Adipose tissue (tissue), 3 donors: ENCODE results near the gene FGF18. TPM values are rescaled to one million over a fixed set of nuclear protein-coding genes. Genes with fewer than 3 reads are reported as not detected.
"Not testable (repeated sequence)": the region's sequence is repeated elsewhere in the genome, so short reads cannot be mapped to it uniquely, and the experiment has no call there.

Source experiments
- H3K27ac ChIP-seq: one replicate; pipeline ENCODE4 v1.5.1; 2013; ENCODE audit warnings: low read depth, low read length
- WGBS, 3 donors: extraction: QIAGEN DNeasy Blood & Tissue Kit; methylation state at CpG; one replicate each; pipeline ENCODE4 v1.1.7; 2013; 5-methylcytosine and 5-hydroxymethylcytosine counted together
- polyA plus RNA-seq, 3 donors: library from polyadenylated mRNA; stranded (reverse); fragments of 200-250 nt; gene quantifications; one replicate each; pipeline ENCODE4 v1.2.3, GENCODE V29; 2013
- donor health status: healthy with polysubstance abuse.
- donor health status: Bipolar disorder and iron deficiency.
- donor health status: healthy.

Gene FGF18
- polyA plus RNA-seq, 3 donors, result 0.24 to 5.1 (median 1.6) TPM

DNA sequence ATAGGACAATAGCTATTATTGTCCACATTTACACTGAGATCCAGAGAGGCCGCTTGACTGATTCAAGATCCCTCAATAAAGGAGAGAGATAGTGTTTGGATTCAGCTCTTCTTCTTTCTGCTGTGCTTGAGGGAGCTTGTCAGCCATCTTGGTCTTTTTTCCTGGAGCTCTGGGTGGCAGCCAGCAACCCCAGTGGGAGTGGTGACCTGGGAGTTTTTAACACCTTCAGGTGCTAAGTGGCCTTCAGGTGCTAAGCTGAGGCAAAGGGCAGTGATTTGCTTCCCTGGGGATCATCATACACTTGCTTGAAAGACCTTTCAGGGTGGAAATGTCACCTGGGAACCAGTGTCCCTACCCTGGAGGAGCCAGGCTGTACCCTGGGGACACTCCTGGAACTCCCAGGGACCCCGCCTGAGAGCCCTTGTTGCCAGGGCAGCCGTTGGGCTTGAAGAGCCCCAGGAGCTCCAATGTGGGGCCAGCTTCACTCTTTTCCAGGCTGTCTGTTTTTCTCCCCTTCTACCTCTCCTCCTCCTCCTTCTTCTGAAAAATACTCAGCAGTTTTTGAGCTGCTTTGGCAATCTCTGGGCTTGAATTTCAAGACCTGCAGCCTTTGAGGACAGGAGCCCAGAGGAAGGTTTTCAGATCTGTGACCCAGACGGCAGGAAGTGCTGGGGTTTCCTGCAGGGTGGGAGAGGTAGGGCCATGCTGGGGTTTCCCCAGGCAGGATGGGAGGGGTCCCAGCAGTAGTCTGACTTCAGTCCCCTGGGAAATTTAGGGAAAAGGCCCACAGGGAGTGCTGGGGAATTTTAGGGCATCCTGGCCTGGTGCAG is 59.7 kb downstream of the FGF18 start:
- WGBS, 3 donors, result 68 to 76% (median 71%) methylated on average over 4 of the region's 4 CpGs
- H3K27ac ChIP-seq, result no peak overlapping the region

DNA sequence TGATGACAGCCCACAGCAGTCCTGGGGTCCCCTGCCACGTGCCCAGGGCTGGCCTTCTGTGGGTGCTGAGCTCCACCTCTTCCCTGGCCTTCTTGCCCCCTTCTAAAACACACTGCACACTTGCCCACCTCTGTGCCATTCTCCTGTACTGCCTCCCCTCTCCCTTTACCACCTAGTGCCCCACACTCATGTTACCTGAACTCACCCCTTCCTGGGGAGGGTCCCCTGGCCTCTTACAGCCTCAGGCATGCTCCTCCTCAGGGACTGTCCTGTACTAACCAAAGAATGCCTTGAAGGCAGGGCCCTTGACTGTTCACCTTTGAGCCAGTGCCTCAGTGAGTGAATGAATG is 60.3 kb downstream of the FGF18 start:
- H3K27ac ChIP-seq, result no peak overlapping the region
- 55 to 78% (median 75%) methylated on average over 1 of the region's 1 CpG for WGBS, 3 donors

DNA sequence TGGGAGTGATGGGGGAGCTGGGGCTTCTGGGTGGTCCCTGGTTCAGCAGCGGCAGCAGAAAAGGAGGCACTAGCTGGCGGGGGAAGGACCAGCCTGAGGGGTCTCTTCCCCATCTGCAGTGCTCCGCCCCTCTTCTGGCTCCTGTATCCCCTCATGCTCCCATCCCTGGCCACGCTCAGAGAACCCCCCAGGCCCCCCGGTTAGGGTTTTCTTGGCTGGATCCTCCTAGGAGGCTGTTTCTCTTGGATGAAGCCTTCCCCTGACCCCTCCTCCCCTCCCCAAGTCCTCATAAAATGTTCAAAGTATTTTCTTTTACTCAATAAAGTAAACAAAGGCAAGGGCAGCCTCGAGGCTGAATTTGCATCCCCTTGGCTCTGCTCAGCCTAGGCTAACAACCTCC is 60.8 kb downstream of the FGF18 start:
- 70 to 84% (median 82%) methylated on average over 5 to 6 of the region's 6 CpGs for WGBS, 3 donors
- no peak overlapping the region for H3K27ac ChIP-seq

DNA sequence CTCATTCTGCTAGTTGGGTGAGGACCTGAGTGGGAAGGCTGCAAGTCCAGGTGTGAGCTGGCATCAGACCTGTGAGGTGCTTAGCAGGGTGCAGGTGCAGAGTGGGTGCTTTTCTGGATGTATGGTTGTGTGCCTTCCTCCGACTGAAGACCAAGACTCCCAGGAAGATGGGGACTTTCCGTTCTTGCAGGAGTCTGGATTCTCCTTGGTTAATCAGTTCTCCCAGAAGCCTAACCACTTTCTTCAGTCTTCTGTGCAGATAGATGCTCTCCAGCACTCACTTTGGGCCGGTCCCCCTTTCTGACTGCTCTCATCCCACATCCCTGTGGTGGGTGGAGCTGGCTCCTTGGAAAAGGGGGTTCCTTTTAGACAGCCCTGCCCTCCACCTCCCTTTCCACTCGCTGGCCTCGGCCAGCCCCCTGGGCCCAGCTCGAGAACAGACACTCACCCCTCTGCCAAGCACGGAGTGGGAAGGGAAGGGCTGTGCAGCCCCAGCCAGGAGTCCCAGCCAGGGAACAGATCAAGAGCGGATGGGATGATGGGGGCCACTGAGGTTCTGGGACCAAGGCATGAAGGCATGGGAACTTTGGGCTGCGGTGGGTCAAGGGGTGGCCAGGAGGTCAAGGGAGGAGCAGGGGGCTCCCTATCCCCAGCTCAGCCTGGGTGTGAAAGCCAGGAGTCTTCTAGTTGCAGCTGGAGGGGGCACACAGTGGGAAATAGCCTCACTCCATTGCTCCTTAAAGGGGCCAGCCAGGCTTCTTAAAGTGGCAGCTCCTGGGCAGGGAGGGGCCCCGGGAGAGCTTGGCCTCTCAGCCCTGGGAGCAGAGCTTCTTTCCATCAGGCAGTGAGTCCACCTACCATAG is 62.4 kb downstream of the FGF18 start:
- no peak overlapping the region for H3K27ac ChIP-seq
- 61 to 75% (median 66%) methylated on average over 10 of the region's 10 CpGs for WGBS, 3 donors

DNA sequence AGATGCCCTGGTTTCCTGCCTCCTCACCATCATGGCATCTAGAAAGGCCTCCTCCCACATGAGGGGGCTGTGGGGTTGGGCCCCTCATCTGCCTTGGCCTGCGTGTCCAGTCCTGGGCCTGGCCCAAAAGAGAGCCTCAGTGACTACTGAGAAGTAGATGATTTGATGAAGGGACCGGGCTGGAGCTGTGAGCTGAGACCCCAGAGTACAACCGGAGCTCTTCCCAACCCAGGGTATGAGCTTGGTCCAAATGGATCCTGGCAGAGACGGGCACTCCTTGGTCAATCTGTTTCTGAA is 62.9 kb downstream of the FGF18 start:
- no peak overlapping the region for H3K27ac ChIP-seq
- 75 to 90% (median 90%) methylated on average over 4 of the region's 4 CpGs for WGBS, 3 donors

DNA sequence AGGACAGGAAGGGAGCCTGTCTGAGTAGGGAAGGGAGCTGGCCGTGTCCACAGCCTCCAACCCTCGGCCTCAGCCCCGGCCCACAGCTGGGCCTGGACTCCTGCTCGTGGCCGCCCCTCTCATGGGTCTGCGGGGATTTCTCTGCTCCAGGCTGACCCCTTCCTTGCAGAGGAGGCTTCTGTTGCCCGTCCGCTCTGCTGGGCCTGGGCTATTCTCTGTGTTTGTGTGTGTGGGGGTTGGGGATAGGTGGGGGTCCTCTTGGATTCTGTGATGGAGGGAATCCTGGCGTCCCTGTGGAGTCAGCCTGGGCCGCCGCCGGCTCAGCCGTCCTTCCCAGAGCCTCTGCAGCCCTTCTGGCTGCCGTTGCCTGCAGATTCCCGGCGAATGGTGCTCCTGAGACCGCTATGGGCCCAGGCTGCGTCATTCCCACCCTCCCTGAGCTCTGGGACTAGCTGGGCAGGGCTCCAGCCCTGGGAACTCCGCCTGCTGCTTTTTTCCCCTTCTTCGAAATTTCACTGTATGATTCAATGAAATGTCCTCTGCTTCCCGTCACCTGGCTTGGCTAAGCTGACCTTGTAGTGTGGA is 64.2 kb downstream of the FGF18 start:
- no peak overlapping the region for H3K27ac ChIP-seq
- WGBS, 3 donors, result 51 to 63% (median 58%) methylated on average over 21 of the region's 21 CpGs

DNA sequence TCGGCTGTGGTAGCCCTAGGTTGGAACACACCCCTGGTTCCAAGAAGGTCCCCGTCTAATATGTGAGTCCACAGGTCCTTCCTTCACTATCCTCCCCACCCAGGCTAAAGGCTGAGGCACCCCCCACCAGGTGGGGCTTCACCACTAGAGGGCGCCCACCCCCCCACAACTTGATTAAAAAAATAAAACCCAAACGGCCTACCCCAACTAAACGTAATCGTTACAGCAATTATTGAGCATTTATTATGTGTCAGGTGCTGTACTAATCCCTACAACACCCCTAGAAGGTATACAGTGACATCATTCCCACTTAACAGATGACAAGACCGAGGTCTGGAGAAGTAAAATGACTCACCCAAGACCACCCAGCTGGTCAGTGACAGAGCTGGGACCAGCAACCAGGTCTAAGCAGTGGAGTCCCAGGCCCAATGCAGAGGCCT is 65.0 kb downstream of the FGF18 start:
- WGBS, 3 donors, result 27 to 32% (median 28%) methylated on average over 7 of the region's 7 CpGs

DNA sequence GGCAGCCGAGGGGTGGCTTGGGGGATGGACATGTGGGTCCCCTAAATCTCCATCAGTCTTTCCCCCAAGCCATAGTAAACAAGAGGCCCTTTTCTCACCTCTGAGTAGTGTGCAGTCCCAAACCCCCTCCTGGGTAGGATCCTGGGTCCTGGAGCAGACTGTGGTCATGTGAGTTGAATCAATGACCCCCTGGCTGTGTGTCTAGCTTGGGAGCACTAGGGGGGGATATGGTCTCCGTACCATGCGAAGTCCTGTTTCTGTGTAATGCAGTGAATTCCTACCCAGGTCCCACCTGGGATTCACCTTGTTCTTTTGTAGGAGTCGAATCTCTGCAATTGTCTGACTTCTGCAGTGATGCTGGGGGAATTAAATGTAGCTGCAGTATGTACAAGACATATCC is 66.2 kb downstream of the FGF18 start:
- H3K27ac ChIP-seq, result no peak overlapping the region
- 78 to 96% (median 94%) methylated on average over 4 of the region's 4 CpGs for WGBS, 3 donors

More for the DNA sequence above, 65.0 kb downstream of the FGF18 start:
- H3K27ac ChIP-seq, result no peak overlapping the region

DNA sequence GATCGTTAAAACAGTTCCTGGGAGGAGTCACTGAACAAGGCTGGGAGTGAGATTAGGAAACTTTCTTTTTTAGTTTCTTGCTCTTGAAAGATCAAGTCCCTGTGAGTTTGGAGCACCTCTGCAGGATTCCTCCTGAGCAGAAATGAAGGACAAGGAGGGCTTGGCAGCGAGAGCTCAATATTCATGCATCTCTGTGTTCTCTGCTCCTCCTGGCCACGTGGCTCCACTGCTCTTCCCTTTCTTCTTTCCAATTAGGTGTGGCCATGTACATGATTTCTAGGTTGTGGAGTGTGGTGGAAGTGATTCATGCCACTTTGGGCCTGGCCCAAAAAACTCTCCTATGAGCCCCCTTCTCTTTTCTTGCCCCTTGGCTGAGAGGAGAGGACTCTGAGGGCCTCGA is 67.2 kb downstream of the FGF18 start:
- WGBS, 3 donors, result 74 to 81% (median 80%) methylated on average over 4 of the region's 4 CpGs
- no peak overlapping the region for H3K27ac ChIP-seq

DNA sequence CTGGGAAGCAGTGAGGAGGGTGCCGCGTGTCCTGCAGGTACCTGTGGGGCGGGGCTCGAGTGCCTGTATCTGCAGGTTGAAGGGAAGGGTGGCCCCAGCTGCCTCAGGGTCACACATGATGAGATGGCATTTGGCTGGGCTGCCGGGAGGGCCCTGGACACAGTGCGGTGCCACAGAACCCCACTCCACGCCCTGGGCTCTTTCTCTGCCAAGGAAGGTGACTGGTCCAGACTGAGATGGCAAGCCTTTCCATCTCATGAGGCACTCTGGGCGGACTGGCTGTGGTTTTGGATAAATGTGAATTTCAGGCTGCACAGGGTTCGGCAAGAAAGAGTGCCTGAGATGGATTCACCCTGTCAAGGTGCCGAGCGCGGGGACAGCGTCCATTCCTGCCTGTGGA is 69.4 kb downstream of the FGF18 start:
- H3K27ac ChIP-seq, result no peak overlapping the region
- 79 to 92% (median 92%) methylated on average over 13 of the region's 13 CpGs for WGBS, 3 donors

DNA sequence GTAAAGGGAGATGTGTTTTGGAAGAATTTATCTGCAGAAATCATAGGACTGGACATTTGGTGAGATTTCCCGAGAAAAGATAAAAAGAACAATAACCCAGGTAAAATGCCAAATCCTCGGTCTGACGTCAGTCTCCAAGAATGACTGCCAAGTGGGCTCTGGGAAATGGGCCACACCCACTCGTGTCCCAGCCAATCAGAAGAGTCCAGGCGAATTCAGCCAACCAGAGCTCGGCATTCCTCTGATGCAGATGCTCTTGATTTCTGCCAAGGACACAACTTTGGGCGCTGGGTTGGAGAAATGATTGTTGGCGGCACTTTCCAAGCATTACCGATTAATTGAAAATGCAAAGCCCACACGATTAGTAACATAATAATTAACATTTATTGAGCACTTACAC is 73.3 kb downstream of the FGF18 start:
- no peak overlapping the region for H3K27ac ChIP-seq
- WGBS, 3 donors, result 78 to 82% (median 82%) methylated on average over 10 of the region's 10 CpGs

DNA sequence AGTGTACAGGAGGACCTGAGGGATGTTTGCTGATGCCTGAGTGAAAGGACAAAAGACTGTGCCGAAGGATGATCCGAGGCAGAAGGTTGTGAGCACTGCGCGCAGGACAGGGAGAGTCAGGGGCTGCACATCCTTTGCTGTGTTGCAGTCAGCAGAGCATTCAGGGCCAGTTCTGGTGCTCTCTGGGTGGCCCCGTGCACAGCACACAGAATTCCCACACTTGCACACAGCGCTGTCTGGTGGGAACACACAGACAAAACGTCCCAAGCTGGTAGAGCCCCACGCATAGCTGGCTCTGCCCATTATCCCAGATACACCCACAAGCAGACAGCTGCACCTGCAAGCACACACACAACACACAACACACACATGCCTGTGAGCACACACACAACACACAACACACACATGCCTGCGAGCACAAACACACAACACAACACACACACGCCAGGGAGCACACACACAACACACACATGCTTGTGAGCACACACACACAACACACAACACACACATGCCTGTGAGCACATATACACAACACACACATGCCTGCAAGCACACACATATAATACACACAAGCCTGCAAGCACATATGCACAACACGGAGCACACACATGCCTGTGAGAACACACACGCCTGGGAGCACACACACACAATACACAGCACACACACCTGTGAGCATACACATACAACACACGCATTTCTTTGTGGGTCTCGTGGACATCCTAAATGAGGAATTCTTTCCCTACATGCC is 74.4 kb downstream of the FGF18 start:
- WGBS, 3 donors, result 83 to 86% (median 84%) methylated on average over 14 of the region's 14 CpGs
- peak overlapping the region; percentile 57 for H3K27ac ChIP-seq

DNA sequence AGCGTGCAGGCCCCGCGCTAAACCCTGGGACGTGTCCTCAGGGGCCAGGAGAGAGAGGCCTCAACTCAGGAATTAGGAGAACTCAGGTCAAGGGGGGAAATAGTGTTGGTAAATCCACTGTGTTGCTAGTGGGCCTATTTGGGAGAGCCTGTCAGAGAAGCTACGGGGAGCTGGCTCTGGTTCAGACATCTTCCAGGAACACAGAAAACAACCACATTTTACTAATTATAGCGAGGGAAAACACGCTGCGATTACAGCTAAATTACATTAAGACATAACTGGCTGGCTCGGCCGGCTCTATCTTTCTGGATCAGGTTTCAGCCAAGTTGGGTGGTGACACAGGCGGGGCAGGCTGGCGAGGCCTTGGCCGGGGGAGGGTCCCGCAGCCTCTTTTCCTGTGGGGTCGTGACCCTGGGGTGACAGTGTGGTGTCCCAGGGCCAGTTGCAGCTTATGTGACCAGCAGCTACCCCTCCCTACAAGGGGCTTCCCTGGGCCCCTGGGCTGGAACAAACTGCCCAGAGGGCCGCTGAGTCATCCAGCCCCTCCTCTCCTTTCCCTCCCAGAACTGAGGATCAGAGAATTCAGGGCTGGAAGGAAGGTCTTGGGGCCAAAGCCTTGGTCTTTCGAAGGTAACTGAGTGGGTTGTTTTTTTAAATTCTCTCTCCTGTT is 75.1 kb downstream of the FGF18 start:
- peak overlapping the region; percentile 57 for H3K27ac ChIP-seq
- WGBS, 3 donors, result 22 to 27% (median 25%) methylated on average over 17 of the region's 17 CpGs

DNA sequence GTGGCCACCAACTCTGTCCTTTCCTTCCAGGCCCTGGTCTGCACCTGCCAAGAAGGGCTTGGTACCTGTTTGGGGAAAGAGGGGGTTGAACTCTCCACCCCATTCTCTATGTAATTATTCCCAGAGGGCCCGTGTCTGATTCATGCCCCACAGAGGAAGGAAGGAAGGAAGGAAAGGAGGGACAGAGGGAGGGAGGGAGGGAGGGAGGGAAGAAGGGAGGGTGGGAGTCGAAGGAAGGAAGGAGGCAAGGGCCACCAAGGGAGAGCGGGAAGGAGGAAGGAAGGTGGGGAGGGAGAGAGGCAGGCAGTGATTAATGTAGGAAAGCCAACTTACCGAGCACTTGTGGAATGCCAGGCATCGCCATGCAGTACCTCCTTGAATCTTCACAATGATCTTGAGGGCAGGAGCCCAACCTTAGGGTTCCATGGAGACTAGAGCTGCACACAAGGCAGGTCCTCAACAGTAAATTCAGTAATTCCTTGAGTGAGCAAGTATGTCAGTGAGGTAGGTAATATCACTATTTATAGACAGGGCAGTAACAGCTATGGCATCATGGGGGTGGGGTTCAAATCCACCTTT is 75.8 kb downstream of the FGF18 start:
- 33 to 73% (median 37%) methylated on average over 5 of the region's 5 CpGs for WGBS, 3 donors

DNA sequence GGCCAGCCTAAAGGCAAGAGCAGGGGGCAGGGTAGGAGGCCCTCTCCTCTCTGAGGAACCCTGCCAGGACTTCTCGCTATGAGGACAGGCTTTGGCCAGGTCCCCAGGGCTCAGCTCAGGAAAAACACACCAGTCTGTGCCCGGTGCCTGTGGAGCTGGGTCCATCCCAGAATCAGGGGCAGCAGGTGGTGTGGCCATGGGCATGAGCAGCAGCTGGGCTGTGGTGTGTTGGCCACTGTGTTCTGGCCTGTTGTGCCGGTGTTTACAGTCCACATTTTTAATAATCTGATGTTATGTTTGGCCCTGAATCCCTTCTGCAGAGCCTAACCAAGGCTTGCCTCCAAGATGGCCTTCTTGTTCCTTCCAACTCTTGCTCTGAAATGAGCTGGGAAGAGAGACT is 77.0 kb downstream of the FGF18 start:
- H3K27ac ChIP-seq, result no peak overlapping the region

More for the DNA sequence above, 75.8 kb downstream of the FGF18 start:
- no peak overlapping the region for H3K27ac ChIP-seq

DNA sequence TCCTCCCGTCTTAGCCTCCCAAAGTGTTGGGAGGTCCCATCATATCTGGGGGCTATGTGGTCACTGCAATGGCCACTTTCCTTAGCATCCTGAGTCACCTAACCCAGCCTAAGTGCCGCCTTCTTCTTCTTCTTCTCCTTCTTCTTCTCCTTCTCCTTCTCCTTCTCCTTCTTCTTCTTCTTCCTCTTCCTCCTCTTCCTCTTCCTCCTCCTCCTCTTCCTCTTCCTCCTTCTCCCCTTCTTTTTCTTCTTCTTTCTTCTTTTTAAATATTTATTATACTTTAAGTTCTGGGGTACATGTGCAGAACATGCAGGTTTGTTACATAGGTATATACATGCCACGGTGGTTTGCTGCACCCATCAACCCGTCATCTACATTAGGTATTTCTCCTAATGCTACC is 78.0 kb downstream of the FGF18 start:
- WGBS, 3 donors, result 84 to 92% (median 87%) methylated on average over 4 of the region's 4 CpGs
- H3K27ac ChIP-seq, result not testable (repeated sequence)

More for the DNA sequence above, 77.0 kb downstream of the FGF18 start:
- WGBS, 3 donors, result 64 to 80% (median 73%) methylated on average over 3 of the region's 3 CpGs

DNA sequence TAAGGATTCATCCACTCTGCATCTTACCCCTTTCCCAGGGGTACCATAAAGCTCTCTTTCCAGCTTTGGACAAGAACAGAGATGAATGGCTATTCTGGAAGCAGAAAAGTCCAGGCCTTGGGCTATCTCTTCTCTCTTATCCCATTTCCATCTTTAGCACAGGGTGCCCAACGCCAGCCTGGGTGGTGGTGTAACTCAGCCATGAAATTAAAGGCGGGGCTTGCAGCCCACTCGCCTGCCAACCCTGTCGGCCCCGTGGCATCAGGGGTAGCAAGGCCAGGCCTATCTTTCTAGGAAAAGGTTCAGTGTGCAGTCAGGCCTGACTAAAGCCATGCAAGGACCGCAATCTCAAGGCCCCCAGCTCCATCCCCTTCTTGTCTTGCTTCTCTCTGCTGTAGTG is 78.7 kb downstream of the FGF18 start:
- no peak overlapping the region for H3K27ac ChIP-seq
- WGBS, 3 donors, result 82 to 88% (median 86%) methylated on average over 6 of the region's 6 CpGs

DNA sequence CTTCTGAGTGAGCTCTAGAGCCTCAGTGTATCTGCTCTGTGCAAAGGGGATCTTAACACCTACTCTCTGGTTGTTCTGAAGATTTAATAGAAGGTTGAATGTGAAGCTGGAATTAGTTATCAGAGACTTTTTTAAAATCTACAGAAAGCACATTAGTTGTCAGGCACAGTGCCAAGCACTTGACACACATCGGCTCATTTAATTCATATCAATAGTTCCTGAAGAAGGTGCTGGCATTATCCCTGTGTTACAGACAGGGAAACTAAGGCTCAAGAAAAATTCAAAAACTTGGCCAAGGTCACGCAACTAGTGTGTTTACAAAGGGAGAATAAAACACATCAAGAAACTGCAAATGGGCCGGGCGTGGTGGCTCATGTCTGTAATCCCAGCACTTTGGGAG is 80.2 kb downstream of the FGF18 start:
- H3K27ac ChIP-seq, result no peak overlapping the region
- WGBS, 3 donors, result 83 to 94% (median 92%) methylated on average over 4 of the region's 4 CpGs
